Measurements from ENCODE around the gene RIT1.
A peak's percentile ranks its signal among the peaks of the same experiment; 100 is the strongest.

Gene RIT1

GRCh38 chr1:155889566-155889965 lies 21.6 kb downstream of the RIT1 start:
- peak; percentile 69 for DNase-seq

GRCh38 chr1:155888481-155888880 lies 22.7 kb downstream of the RIT1 start:
- DNase-seq, result peak; percentile 65

GRCh38 chr1:155884982-155885381 lies 26.2 kb downstream of the RIT1 start:
- DNase-seq, result no peak

- no peak for DNase-seq
Observed at GRCh38 chr1:155884031-155884960, 26.9 kb downstream of the RIT1 start.

- DNase-seq, result no peak
Observed at GRCh38 chr1:155882766-155883165, 28.4 kb downstream of the RIT1 start.

GRCh38 chr1:155882235-155882634 lies 28.9 kb downstream of the RIT1 start:
- DNase-seq, result no peak

GRCh38 chr1:155880950-155881349 lies 30.2 kb downstream of the RIT1 start:
- DNase-seq, result no peak

- no peak for DNase-seq
Observed at GRCh38 chr1:155880251-155880650, 30.9 kb downstream of the RIT1 start.

GRCh38 chr1:155877945-155878344 lies 33.2 kb downstream of the RIT1 start:
- DNase-seq, result no peak

- no peak for DNase-seq
Observed at GRCh38 chr1:155873860-155874259, 37.3 kb downstream of the RIT1 start.

- no peak for DNase-seq
Observed at GRCh38 chr1:155872527-155872926, 38.6 kb downstream of the RIT1 start.

GRCh38 chr1:155871390-155871789 lies 39.8 kb downstream of the RIT1 start:
- no peak for DNase-seq

GRCh38 chr1:155867766-155868165 lies 43.4 kb downstream of the RIT1 start:
- no peak for DNase-seq

GRCh38 chr1:155864393-155864792 lies 46.8 kb downstream of the RIT1 start:
- DNase-seq, result peak; percentile 61

GRCh38 chr1:155861896-155862295 lies 49.3 kb downstream of the RIT1 start:
- DNase-seq, result no peak

GRCh38 chr1:155860970-155861510 lies 50.1 kb downstream of the RIT1 start:
- peak; percentile 10 for DNase-seq

- DNase-seq, result peak; percentile 86
Observed at GRCh38 chr1:155859881-155860871, 51.0 kb downstream of the RIT1 start.

- DNase-seq, result peak; percentile 97
Observed at GRCh38 chr1:155859234-155859829, 51.8 kb downstream of the RIT1 start, which contains the start of gene SYT11. Gene SYT11, plus strand, starts transcription at chr1:155859567. Its CDS starts 195 bp downstream, at chr1:155859762.

GRCh38 chr1:155858800-155859233 lies 52.3 kb downstream of the RIT1 start:
- DNase-seq, result no peak

- DNase-seq, result peak; percentile 92
Observed at GRCh38 chr1:155856975-155857930, 53.9 kb downstream of the RIT1 start, which contains the start of gene GON4L. Gene GON4L, minus strand, starts transcription at chr1:155857214. Its CDS starts 3,434 bp downstream, at chr1:155853780.

All from fibroblast of skin of right biceps (primary cell).